Measurements from ENCODE around the gene DACH1.

The DACH1 gene

DNA sequence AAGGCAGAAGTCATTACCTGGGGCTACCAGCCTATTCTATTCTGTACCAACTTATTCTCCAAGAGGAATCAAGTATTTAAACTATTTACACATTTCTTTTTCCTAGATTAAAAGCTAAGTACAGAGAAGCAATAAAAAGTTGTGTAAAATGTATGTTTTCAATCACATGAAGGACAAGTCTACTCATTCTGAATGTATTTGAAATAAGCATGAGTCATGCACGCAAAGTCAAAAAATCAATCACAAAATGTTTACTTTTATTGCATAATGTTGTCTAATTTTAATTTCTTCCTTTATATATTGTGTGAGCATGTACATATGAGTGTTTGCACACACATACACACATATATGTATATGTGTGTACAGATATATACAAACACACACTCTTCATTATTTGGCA is 136.7 kb downstream of the DACH1 start:
- no peak for TF ChIP-seq PPARA (CRISPR knock-in tag; IDR thresholded peaks at IDR 0.05; ENCODE audit: borderline replicate concordance)
- no peak for TF ChIP-seq RARB (CRISPR knock-in tag; IDR thresholded peaks at IDR 0.05)
- no peak for TF ChIP-seq ZNF70 (CRISPR knock-in tag; IDR thresholded peaks at IDR 0.05)
- no peak for TF ChIP-seq TCF4 (CRISPR knock-in tag; IDR thresholded peaks at IDR 0.05; ENCODE audit: borderline replicate concordance)
- no peak for TF ChIP-seq OSR1 (CRISPR knock-in tag; IDR thresholded peaks at IDR 0.05)
- TF ChIP-seq, protein P1, sequence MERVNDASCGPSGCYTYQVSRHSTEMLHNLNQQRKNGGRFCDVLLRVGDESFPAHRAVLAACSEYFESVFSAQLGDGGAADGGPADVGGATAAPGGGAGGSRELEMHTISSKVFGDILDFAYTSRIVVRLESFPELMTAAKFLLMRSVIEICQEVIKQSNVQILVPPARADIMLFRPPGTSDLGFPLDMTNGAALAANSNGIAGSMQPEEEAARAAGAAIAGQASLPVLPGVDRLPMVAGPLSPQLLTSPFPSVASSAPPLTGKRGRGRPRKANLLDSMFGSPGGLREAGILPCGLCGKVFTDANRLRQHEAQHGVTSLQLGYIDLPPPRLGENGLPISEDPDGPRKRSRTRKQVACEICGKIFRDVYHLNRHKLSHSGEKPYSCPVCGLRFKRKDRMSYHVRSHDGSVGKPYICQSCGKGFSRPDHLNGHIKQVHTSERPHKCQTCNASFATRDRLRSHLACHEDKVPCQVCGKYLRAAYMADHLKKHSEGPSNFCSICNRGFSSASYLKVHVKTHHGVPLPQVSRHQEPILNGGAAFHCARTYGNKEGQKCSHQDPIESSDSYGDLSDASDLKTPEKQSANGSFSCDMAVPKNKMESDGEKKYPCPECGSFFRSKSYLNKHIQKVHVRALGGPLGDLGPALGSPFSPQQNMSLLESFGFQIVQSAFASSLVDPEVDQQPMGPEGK (CRISPR knock-in tag; IDR thresholded peaks at IDR 0.05; ENCODE audit: borderline replicate concordance): no peak
- TF ChIP-seq POU6F1 (CRISPR knock-in tag; IDR thresholded peaks at IDR 0.05; ENCODE audit: borderline replicate concordance, low read depth): no peak
- no peak for TF ChIP-seq TOX (CRISPR knock-in tag; IDR thresholded peaks at IDR 0.05; ENCODE audit: borderline replicate concordance)
- no peak for TF ChIP-seq ARNTL (CRISPR knock-in tag; IDR thresholded peaks at IDR 0.05; ENCODE audit: borderline replicate concordance, low read depth)
- TF ChIP-seq, protein P2, sequence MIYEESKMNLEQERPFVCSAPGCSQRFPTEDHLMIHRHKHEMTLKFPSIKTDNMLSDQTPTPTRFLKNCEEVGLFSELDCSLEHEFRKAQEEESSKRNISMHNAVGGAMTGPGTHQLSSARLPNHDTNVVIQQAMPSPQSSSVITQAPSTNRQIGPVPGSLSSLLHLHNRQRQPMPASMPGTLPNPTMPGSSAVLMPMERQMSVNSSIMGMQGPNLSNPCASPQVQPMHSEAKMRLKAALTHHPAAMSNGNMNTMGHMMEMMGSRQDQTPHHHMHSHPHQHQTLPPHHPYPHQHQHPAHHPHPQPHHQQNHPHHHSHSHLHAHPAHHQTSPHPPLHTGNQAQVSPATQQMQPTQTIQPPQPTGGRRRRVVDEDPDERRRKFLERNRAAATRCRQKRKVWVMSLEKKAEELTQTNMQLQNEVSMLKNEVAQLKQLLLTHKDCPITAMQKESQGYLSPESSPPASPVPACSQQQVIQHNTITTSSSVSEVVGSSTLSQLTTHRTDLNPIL (CRISPR knock-in tag; IDR thresholded peaks at IDR 0.05; ENCODE audit: low read depth): no peak
- no peak for TF ChIP-seq ESRRG (CRISPR knock-in tag; IDR thresholded peaks at IDR 0.05)
- TF ChIP-seq BACH2 (CRISPR knock-in tag; IDR thresholded peaks at IDR 0.05; ENCODE audit: borderline replicate concordance): no peak
- TF ChIP-seq ZFP3 (CRISPR knock-in tag; IDR thresholded peaks at IDR 0.05): no peak
- TF ChIP-seq, protein P3, sequence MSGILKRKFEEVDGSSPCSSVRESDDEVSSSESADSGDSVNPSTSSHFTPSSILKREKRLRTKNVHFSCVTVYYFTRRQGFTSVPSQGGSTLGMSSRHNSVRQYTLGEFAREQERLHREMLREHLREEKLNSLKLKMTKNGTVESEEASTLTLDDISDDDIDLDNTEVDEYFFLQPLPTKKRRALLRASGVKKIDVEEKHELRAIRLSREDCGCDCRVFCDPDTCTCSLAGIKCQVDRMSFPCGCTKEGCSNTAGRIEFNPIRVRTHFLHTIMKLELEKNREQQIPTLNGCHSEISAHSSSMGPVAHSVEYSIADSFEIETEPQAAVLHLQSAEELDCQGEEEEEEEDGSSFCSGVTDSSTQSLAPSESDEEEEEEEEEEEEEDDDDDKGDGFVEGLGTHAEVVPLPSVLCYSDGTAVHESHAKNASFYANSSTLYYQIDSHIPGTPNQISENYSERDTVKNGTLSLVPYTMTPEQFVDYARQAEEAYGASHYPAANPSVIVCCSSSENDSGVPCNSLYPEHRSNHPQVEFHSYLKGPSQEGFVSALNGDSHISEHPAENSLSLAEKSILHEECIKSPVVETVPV (CRISPR knock-in tag; IDR thresholded peaks at IDR 0.05): no peak
- TF ChIP-seq SNAI2 (CRISPR knock-in tag; IDR thresholded peaks at IDR 0.05): no peak
- TF ChIP-seq GLIS3 (CRISPR knock-in tag; IDR thresholded peaks at IDR 0.05): no peak
- ATAC-seq: no peak

DNA sequence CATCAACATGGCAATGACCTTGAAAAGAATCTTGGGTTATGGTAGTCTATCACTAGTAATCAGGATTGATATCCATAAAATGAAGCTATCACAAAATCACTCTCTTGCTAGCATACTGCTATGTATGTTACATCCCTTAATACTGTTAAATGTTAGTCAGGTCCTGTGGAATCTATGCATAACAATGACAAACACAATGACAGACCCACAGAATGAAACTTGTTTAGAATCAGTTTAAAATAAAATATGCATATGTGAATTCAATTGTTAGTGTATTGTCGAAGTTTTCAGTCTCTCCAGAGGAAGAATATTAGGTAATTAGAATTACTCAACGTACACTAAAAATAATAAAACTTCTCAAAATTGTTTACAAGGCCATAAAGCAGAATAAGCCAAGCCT is 137.6 kb downstream of the DACH1 start:
- TF ChIP-seq GLIS3 (CRISPR knock-in tag; IDR thresholded peaks at IDR 0.05) (no peak), PPARA (CRISPR knock-in tag; IDR thresholded peaks at IDR 0.05; ENCODE audit: borderline replicate concordance) (no peak), ARNTL (CRISPR knock-in tag; IDR thresholded peaks at IDR 0.05; ENCODE audit: borderline replicate concordance, low read depth) (no peak), ZC3H10 (CRISPR knock-in tag; IDR thresholded peaks at IDR 0.05) (no peak), RARB (CRISPR knock-in tag; IDR thresholded peaks at IDR 0.05) (no peak), SNAI2 (CRISPR knock-in tag; IDR thresholded peaks at IDR 0.05) (no peak), ISL1 (CRISPR knock-in tag; IDR thresholded peaks at IDR 0.05) (no peak), CSDC2 (CRISPR knock-in tag; IDR thresholded peaks at IDR 0.05) (no peak), ZFP3 (CRISPR knock-in tag; IDR thresholded peaks at IDR 0.05) (no peak), OSR1 (CRISPR knock-in tag; IDR thresholded peaks at IDR 0.05) (no peak), TCF4 (CRISPR knock-in tag; IDR thresholded peaks at IDR 0.05; ENCODE audit: borderline replicate concordance) (no peak), ZNF8 (CRISPR knock-in tag; IDR thresholded peaks at IDR 0.05) (no peak), TSHZ2 (CRISPR knock-in tag; IDR thresholded peaks at IDR 0.05) (no peak), ZNF70 (CRISPR knock-in tag; IDR thresholded peaks at IDR 0.05) (no peak)
- TF ChIP-seq, protein P3 (CRISPR knock-in tag; IDR thresholded peaks at IDR 0.05): no peak
- TF ChIP-seq, protein P2 (CRISPR knock-in tag; IDR thresholded peaks at IDR 0.05; ENCODE audit: low read depth): no peak
- TF ChIP-seq, protein P1 (CRISPR knock-in tag; IDR thresholded peaks at IDR 0.05; ENCODE audit: borderline replicate concordance): no peak
- no peak for ATAC-seq

Data from SK-N-SH treated with all-trans-retinoic acid at 6 μM for 48 hours (cell line).